Osteoblast (primary cell): ENCODE measurements around the gene TTC7B. TPM values are rescaled to one million over a fixed set of nuclear protein-coding genes. Genes with fewer than 3 reads are reported as not detected.

Experiments
- DNase-seq: peaks from one replicate; pipeline ENCODE4 v3.0.0; 2011; ENCODE audit warnings: low spot score, mixed read lengths; ENCODE audit not compliant: insufficient read length; ENCODE audit errors: missing footprints
- H2AFZ ChIP-seq: 2 replicates; pipeline ENCODE4 v1.6.0; 2011; ENCODE audit warnings: mild to moderate bottlenecking, low read length
- H3K27ac ChIP-seq: 2 replicates; pipeline ENCODE4 v1.5.1; 2011; ENCODE audit warnings: mild to moderate bottlenecking, low read depth, low read length, moderate library complexity
- H3K27me3 ChIP-seq: 2 replicates; pipeline ENCODE4 v1.6.0; 2012; ENCODE audit warnings: mild to moderate bottlenecking, control low read depth, inconsistent platforms, low read length, moderate library complexity; ENCODE audit not compliant: insufficient read depth
- H3K36me3 ChIP-seq: 2 replicates; pipeline ENCODE4 v1.5.1; 2011; ENCODE audit warnings: mild to moderate bottlenecking, low read length, control low read depth, moderate library complexity; ENCODE audit not compliant: insufficient read depth
- H3K4me1 ChIP-seq: 2 replicates; pipeline ENCODE4 v1.5.1; 2011; ENCODE audit warnings: mild to moderate bottlenecking, low read length, control low read depth, moderate library complexity; ENCODE audit not compliant: insufficient read depth
- H3K4me2 ChIP-seq: 2 replicates; pipeline ENCODE4 v1.6.0; 2011; ENCODE audit warnings: mild to moderate bottlenecking, low read length; ENCODE audit not compliant: insufficient read depth
- H3K4me3 ChIP-seq: fragments of 200-600 bp; sonication (generic); 3 replicates; pipeline ENCODE4 v1.5.1; 2012; ENCODE audit warnings: mild to moderate bottlenecking, low read length, inconsistent platforms; ENCODE audit not compliant: insufficient read depth
- H3K79me2 ChIP-seq: 2 replicates; pipeline ENCODE4 v1.6.0; 2012; ENCODE audit warnings: mild to moderate bottlenecking, low read length, control low read depth, inconsistent platforms; ENCODE audit not compliant: insufficient read depth
- H3K9me3 ChIP-seq: 2 replicates; pipeline ENCODE4 v1.5.1; 2011; ENCODE audit warnings: low read depth, low read length, control low read depth
- H4K20me1 ChIP-seq: 2 replicates; pipeline ENCODE4 v1.6.0; 2012; ENCODE audit warnings: mild to moderate bottlenecking, low read length, control low read depth; ENCODE audit not compliant: insufficient read depth
- total RNA-seq: library from RNA; depleted of rRNA; stranded (reverse); fragments of >200 nt; gene quantifications from 2 replicates; pipeline ENCODE4 v1.2.3, GENCODE V29; 2012
- TF ChIP-seq, protein P1 (sequence below): IDR thresholded peaks from 2 replicates; pipeline ENCODE4 v1.5.1; 2011; ENCODE audit warnings: mild to moderate bottlenecking, low read depth, low read length, moderate library complexity; ENCODE audit errors: extremely low read depth

Gene TTC7B
- total RNA-seq, 1 donor, result 14.5 TPM

DNA sequence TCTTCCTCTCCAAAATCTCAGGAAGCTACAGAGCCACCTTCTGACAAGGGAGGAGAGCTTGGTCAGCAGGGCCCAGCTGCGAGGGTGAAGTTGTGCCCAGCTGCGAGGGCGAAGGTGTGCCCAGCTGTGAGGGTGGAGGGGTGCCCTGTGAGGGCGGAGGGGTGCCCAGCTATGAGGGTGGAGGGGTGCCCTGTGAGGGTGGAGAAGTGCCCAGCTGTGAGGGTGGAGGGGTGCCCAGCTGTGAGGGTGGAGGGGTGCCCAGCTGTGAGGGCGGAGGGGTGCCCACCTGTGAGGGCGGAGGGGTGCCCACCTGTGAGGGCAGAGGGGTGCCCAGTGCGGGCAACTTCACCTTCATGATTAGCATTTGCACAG lies 20.4 kb upstream of the TTC7B start:
- TF ChIP-seq, protein P1, sequence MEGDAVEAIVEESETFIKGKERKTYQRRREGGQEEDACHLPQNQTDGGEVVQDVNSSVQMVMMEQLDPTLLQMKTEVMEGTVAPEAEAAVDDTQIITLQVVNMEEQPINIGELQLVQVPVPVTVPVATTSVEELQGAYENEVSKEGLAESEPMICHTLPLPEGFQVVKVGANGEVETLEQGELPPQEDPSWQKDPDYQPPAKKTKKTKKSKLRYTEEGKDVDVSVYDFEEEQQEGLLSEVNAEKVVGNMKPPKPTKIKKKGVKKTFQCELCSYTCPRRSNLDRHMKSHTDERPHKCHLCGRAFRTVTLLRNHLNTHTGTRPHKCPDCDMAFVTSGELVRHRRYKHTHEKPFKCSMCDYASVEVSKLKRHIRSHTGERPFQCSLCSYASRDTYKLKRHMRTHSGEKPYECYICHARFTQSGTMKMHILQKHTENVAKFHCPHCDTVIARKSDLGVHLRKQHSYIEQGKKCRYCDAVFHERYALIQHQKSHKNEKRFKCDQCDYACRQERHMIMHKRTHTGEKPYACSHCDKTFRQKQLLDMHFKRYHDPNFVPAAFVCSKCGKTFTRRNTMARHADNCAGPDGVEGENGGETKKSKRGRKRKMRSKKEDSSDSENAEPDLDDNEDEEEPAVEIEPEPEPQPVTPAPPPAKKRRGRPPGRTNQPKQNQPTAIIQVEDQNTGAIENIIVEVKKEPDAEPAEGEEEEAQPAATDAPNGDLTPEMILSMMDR, result no peak
- H4K20me1 ChIP-seq, result no peaks in the 10 kb centered on the region
- no peak overlapping the region for H3K27ac ChIP-seq
- no peaks in the 10 kb centered on the region for H3K36me3 ChIP-seq
- H3K4me2 ChIP-seq, result no peak overlapping the region
- no peaks in the 10 kb centered on the region for H3K79me2 ChIP-seq
- no peak overlapping the region for H2AFZ ChIP-seq
- H3K4me3 ChIP-seq, result no peak overlapping the region
- peaks cover 4% of the 10 kb centered on the region for H3K4me1 ChIP-seq
- DNase-seq, result no peak
- no peaks in the 10 kb centered on the region for H3K9me3 ChIP-seq
- no peaks in the 10 kb centered on the region for H3K27me3 ChIP-seq

DNA sequence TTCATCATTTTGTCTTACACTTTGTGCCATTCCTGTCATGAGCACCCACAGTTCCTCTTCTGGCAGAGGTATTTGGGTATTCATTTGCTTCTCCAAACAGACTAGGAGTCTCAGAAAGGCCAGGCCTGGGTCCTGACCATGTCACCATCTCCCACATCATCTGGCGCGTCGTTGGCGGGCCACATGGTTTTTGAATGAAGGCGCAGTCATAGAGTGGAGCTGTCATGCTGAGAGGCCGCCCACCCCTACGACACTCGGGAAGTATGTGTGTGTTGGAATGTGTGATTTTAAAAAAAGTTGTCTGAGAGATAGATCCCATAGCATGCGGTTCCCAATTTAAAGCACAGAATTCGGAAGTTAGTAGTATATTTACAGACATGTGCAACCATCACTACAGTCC lies 15.6 kb upstream of the TTC7B start:
- Histone ChIP-seq H3K36me3 (no peaks in the 10 kb centered on the region), H3K9me3 (no peaks in the 10 kb centered on the region), H4K20me1 (no peaks in the 10 kb centered on the region), H3K27me3 (no peaks in the 10 kb centered on the region), H3K4me1 (peaks cover 13% of the 10 kb centered on the region), H2AFZ (no peak overlapping the region), H3K27ac (no peak overlapping the region), H3K4me3 (no peak overlapping the region), H3K79me2 (no peaks in the 10 kb centered on the region), H3K4me2 (no peak overlapping the region)
- TF ChIP-seq, protein P1, result no peak
- DNase-seq, result no peak

DNA sequence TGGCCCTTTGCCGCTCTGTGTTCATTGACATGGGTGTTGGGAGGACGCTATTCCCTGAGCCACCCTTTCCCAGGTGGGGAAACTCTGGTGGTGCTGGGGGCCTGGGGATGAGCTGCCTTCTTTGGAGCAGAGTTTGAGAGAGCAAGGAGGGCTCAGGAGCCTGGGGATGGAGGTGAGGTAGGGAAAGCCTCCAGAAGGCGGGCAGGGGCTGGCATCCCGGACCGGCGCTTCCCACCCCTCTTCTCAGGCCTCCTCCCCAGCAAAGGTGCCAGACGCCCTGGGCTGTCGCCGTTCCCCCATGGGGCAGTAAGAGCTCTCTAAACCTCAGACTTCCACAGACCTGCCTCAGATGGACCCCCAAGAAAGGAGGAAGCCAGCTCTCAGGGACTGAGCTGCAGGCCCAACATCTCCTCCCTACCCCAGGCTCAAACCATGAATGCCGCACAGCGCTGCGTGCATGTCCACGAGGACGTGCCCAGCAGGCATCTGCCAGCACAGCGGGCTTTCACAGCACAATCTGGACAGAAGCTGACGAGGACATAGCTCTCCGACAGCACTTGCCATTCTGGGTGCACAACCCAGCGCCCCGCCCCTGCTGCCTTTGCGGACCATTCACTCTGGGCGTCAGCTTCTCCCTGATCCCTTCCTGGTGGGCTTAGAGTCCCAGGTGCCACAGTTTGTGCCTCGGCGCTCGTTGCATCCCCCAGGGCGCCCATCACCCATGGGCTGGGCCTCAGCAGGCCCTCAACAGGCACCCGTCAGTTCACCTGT lies 14.9 kb upstream of the TTC7B start:
- Histone ChIP-seq H3K36me3 (no peaks in the 10 kb centered on the region), H3K79me2 (no peaks in the 10 kb centered on the region), H4K20me1 (no peaks in the 10 kb centered on the region), H3K27ac (no peak overlapping the region), H3K4me2 (no peak overlapping the region), H3K4me1 (peaks cover 13% of the 10 kb centered on the region), H3K9me3 (no peaks in the 10 kb centered on the region), H3K4me3 (no peak overlapping the region), H3K27me3 (no peaks in the 10 kb centered on the region), H2AFZ (no peak overlapping the region)
- TF ChIP-seq, protein P1, result no peak
- DNase-seq, result peak; percentile 58

DNA sequence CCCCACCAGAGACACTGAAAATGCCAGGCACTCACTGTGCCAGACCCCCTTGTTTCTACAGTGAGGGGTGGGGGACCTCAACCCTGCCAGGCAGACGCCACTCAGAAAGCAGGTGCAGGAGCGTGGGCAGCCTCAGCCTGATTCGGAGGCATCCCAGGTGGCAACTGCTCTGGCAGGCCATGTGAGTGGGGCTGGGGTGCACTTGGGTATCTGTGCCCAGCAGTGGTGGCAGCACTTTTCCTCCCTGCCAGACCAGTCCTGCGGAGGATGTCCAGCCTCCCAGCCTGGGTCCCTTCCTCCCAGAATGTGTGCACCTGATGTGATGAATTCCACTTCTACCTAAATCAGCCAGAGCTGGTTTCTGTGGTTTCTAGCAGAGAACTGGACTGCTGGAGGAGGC lies 13.4 kb upstream of the TTC7B start:
- no peak overlapping the region for H3K27ac ChIP-seq
- H2AFZ ChIP-seq, result no peak overlapping the region
- H3K9me3 ChIP-seq, result no peaks in the 10 kb centered on the region
- DNase-seq, result no peak
- peaks cover 13% of the 10 kb centered on the region for H3K4me1 ChIP-seq
- H4K20me1 ChIP-seq, result no peaks in the 10 kb centered on the region
- no peaks in the 10 kb centered on the region for H3K79me2 ChIP-seq
- H3K4me2 ChIP-seq, result no peak overlapping the region
- H3K27me3 ChIP-seq, result no peaks in the 10 kb centered on the region
- no peak overlapping the region for H3K4me3 ChIP-seq
- TF ChIP-seq, protein P1, result no peak
- no peaks in the 10 kb centered on the region for H3K36me3 ChIP-seq
